H9 (cell line): ENCODE data around the gene FNDC1. TPM values are rescaled to one million over a fixed set of nuclear protein-coding genes. Genes with fewer than 3 reads are reported as not detected.

ENCODE experiments used
- DNase-seq: peaks from one replicate; pipeline ENCODE4 v3.0.0-alpha.2; 2017
- H2AFZ ChIP-seq: one replicate; pipeline ENCODE4 v1.6.1; 2013; ENCODE audit warnings: mild to moderate bottlenecking, low read length, control low read depth, moderate library complexity
- H2AK5ac ChIP-seq: 2 replicates; pipeline ENCODE4 v1.6.1; 2013; ENCODE audit warnings: low read length, control low read depth, mixed read lengths; ENCODE audit not compliant: insufficient read length
- H2BK120ac ChIP-seq: one replicate; pipeline ENCODE4 v1.6.1; 2013; ENCODE audit warnings: low read depth, mild to moderate bottlenecking, low read length, control low read depth, inconsistent platforms; ENCODE audit not compliant: poor library complexity, severe bottlenecking
- H2BK12ac ChIP-seq: 2 replicates; pipeline ENCODE4 v1.6.1; 2013; ENCODE audit warnings: low read length, control low read depth, mixed read lengths, low read depth; ENCODE audit not compliant: insufficient read length
- H2BK15ac ChIP-seq: 2 replicates; pipeline ENCODE4 v1.6.1; 2013; ENCODE audit warnings: low read depth, low read length, control low read depth
- H2BK20ac ChIP-seq: one replicate; pipeline ENCODE4 v1.6.1; 2013; ENCODE audit warnings: low read depth, mild to moderate bottlenecking, low read length, control low read depth, inconsistent platforms; ENCODE audit not compliant: poor library complexity, severe bottlenecking
- H2BK5ac ChIP-seq: 2 replicates; pipeline ENCODE4 v1.6.1; 2013; ENCODE audit warnings: low read length, control low read depth, mixed read lengths; ENCODE audit not compliant: insufficient read length
- H3K14ac ChIP-seq: 2 replicates; pipeline ENCODE4 v1.6.1; 2013; ENCODE audit warnings: low read length, control low read depth; ENCODE audit not compliant: insufficient read depth
- H3K18ac ChIP-seq: 2 replicates; pipeline ENCODE4 v1.6.1; 2013; ENCODE audit warnings: low read depth, mild to moderate bottlenecking, mixed read lengths, low read length, control low read depth; ENCODE audit not compliant: insufficient read length
- H3K23ac ChIP-seq: 2 replicates; pipeline ENCODE4 v1.6.1; 2013; ENCODE audit warnings: low read length, control low read depth, mixed read lengths, low read depth; ENCODE audit not compliant: insufficient read length
- H3K23me2 ChIP-seq: 2 replicates; pipeline ENCODE4 v1.6.1; 2013; ENCODE audit warnings: low read depth, mild to moderate bottlenecking, mixed read lengths, low read length, control low read depth; ENCODE audit not compliant: insufficient read length, poor library complexity, severe bottlenecking
- H3K27ac ChIP-seq: 2 replicates; pipeline ENCODE4 v1.5.1; 2013; ENCODE audit warnings: low read length, control low read depth, mixed read lengths, low read depth; ENCODE audit not compliant: insufficient read length
- H3K27me3 ChIP-seq: 2 replicates; pipeline ENCODE4 v1.6.1; 2013; ENCODE audit warnings: low read length, control low read depth, inconsistent platforms; ENCODE audit not compliant: insufficient read depth
- H3K4ac ChIP-seq: 2 replicates; pipeline ENCODE4 v1.6.1; 2013; ENCODE audit warnings: low read depth, mild to moderate bottlenecking, control low read depth, inconsistent platforms, low read length, moderate library complexity
- H3K4me1 ChIP-seq: 2 replicates; pipeline ENCODE4 v1.6.1; 2013; ENCODE audit warnings: low read length, control low read depth, inconsistent platforms; ENCODE audit not compliant: insufficient read depth
- H3K4me2 ChIP-seq: 2 replicates; pipeline ENCODE4 v1.6.1; 2013; ENCODE audit warnings: low read length, control low read depth, mixed read lengths; ENCODE audit not compliant: insufficient read length, insufficient read depth
- H3K56ac ChIP-seq: 2 replicates; pipeline ENCODE4 v1.6.1; 2013; ENCODE audit warnings: low read depth, mild to moderate bottlenecking, mixed read lengths, low read length, control low read depth; ENCODE audit not compliant: insufficient read length
- H3K79me1 ChIP-seq: 2 replicates; pipeline ENCODE4 v1.6.1; 2013; ENCODE audit warnings: low read depth, mild to moderate bottlenecking, moderate library complexity, low read length, control low read depth, inconsistent platforms; ENCODE audit not compliant: insufficient read depth, poor library complexity, severe bottlenecking
- H3K79me2 ChIP-seq: 2 replicates; pipeline ENCODE4 v1.6.1; 2013; ENCODE audit warnings: low read length, control low read depth, inconsistent platforms; ENCODE audit not compliant: insufficient read depth
- H3K9ac ChIP-seq: 2 replicates; pipeline ENCODE4 v1.6.1; 2013; ENCODE audit warnings: low read length, control low read depth, mixed read lengths; ENCODE audit not compliant: insufficient read length; ENCODE audit errors: extremely low read depth
- H3K9me3 ChIP-seq: one replicate; pipeline ENCODE4 v1.6.1; 2013; ENCODE audit warnings: low read depth, low read length, inconsistent platforms; ENCODE audit not compliant: control insufficient read depth
- H3T11ph ChIP-seq: one replicate; pipeline ENCODE4 v1.6.1; 2013; ENCODE audit warnings: mild to moderate bottlenecking, low read length, control low read depth, inconsistent platforms
- H4K20me1 ChIP-seq: one replicate; pipeline ENCODE4 v1.6.1; 2013; ENCODE audit not compliant: control insufficient read depth, insufficient read length, insufficient read depth
- H4K5ac ChIP-seq: 2 replicates; pipeline ENCODE4 v1.6.1; 2013; ENCODE audit warnings: low read depth, mild to moderate bottlenecking, mixed read lengths, low read length, control low read depth; ENCODE audit not compliant: insufficient read length
- H4K8ac ChIP-seq: replicated peaks from 2 replicates; pipeline ENCODE4 v1.6.1; 2013; ENCODE audit warnings: low read length, control low read depth, mixed read lengths, low read depth; ENCODE audit not compliant: insufficient read length
- H4K91ac ChIP-seq: 2 replicates; pipeline ENCODE4 v1.6.1; 2013; ENCODE audit warnings: low read depth, mild to moderate bottlenecking, moderate library complexity, mixed read lengths, low read length, control low read depth; ENCODE audit not compliant: insufficient read length
- H3K27ac Mint-ChIP-seq, 3 experiments: 2 replicates in 2 of 3; 3 replicates in 1 of 3; pipeline ENCODE4 v1.8.0; 2020 to 2021; ENCODE audit warnings: mixed read lengths in 3 of 3, mild to moderate bottlenecking in 1 of 3, moderate library complexity in 1 of 3
- H3K27me3 Mint-ChIP-seq: 2 replicates; pipeline ENCODE4 v1.8.0; 2021; ENCODE audit warnings: low read depth, mild to moderate bottlenecking, moderate library complexity, mixed read lengths
- H3K36me3 Mint-ChIP-seq, 3 experiments: 2 replicates in 2 of 3; 3 replicates in 1 of 3; pipeline ENCODE4 v1.8.0; 2020 to 2021; ENCODE audit warnings: low read depth in 3 of 3, mixed read lengths in 3 of 3; ENCODE audit not compliant: insufficient read depth in 1 of 3
- H3K4me1 Mint-ChIP-seq, 2 experiments: 2 replicates each; pipeline ENCODE4 v1.8.0; 2020; ENCODE audit warnings: mixed read lengths in 2 of 2
- H3K4me3 Mint-ChIP-seq, 2 experiments: 2 replicates in 1 of 2; 3 replicates in 1 of 2; pipeline ENCODE4 v1.8.0; 2020 to 2021; ENCODE audit warnings: mild to moderate bottlenecking in 2 of 2, mixed read lengths in 2 of 2, moderate library complexity in 1 of 2
- H3K9me3 Mint-ChIP-seq, 2 experiments: 2 replicates in 1 of 2; 3 replicates in 1 of 2; pipeline ENCODE4 v1.8.0; 2020; ENCODE audit warnings: mild to moderate bottlenecking in 2 of 2, mixed read lengths in 2 of 2, moderate library complexity in 1 of 2
- CTCF ChIP-seq: fragments of 200-600 bp; sonication (generic); conservative IDR thresholded peaks from 3 replicates; pipeline ENCODE4 v1.8.0; 2021; ENCODE audit warnings: antibody characterized with exemption, mild to moderate bottlenecking
- WGBS: extraction: QIAGEN DNeasy Blood & Tissue Kit; methylation state at CpG from one replicate; pipeline ENCODE4 v1.1.7; 2013; ENCODE audit warnings: missing lambda C conversion rate, low lambda C conversion rate, mixed read lengths; ENCODE audit not compliant: insufficient read length; ENCODE audit errors: extremely low coverage; 5-methylcytosine and 5-hydroxymethylcytosine counted together
- total RNA-seq: library from RNA; stranded (reverse); gene quantifications from 2 replicates; pipeline ENCODE4 v1.2.1, GENCODE V29; 2021

The FNDC1 gene
- total RNA-seq, 1 experiment from 2014 or later: 0.24 TPM

DNA sequence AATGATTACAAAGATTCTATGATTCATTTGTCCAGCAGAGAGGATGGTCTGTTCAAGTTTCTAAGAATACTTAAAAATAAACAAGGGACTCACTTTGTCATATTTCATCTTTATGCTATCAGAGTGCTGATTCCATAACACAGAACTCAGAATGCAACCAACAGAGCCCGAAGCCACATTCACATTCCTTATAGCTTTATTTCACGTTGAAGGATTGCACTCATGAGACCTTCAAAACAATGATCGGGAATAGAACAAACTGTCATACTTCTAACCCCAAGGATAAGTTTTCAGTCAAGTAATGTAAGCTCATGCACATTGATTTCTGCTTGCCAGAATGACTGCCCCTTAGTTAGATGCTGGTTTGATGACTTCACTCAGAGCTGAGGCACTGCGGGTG lies 25.2 kb downstream of the FNDC1 start:
- Histone ChIP-seq H2BK12ac (no peak overlapping the region), H2AFZ (no peak overlapping the region), H3K4me1 (no peaks in the 10 kb centered on the region), H3K27me3 (no peaks in the 10 kb centered on the region), H4K5ac (no peak overlapping the region), H2BK15ac (no peak overlapping the region), H3K79me2 (no peaks in the 10 kb centered on the region), H3K27ac (no peak overlapping the region), H2BK120ac (no peak overlapping the region), H3K4me2 (no peak overlapping the region), H3K23ac (no peak overlapping the region), H4K91ac (no peak overlapping the region), H3K9me3 (no peaks in the 10 kb centered on the region), H3K9ac (no peak overlapping the region), H2BK5ac (no peak overlapping the region), H2AK5ac (no peak overlapping the region), H3K18ac (no peak overlapping the region), H3K23me2 (no peaks in the 10 kb centered on the region), H4K8ac (no peak overlapping the region), H3K14ac (no peak overlapping the region), H2BK20ac (no peak overlapping the region), H3K79me1 (no peaks in the 10 kb centered on the region), H3K56ac (no peak overlapping the region), H3T11ph (no peak overlapping the region), H4K20me1 (no peaks in the 10 kb centered on the region), H3K4ac (no peak overlapping the region)
- peaks cover 2 to 12% of the 10 kb centered on the region in 2 experiments; a peak in 3 of 5 replicates for H3K9me3 Mint-ChIP-seq
- H3K36me3 Mint-ChIP-seq: no peaks in the 10 kb centered on the region
- no peak overlapping the region for H3K27ac Mint-ChIP-seq
- H3K4me3 Mint-ChIP-seq: no peak overlapping the region
- no peaks in the 10 kb centered on the region for H3K4me1 Mint-ChIP-seq
- peaks cover 10% of the 10 kb centered on the region for H3K27me3 Mint-ChIP-seq
- TF ChIP-seq CTCF: no peak
- DNase-seq: no peak
- WGBS: no CpG with 5 or more reads among the region's 4 CpGs
